Measurements from ENCODE around the gene TNFRSF1A.

GRCh38 chr12:6321905-6322304 lies 20.0 kb downstream of the TNFRSF1A start:
- TF ChIP-seq POLR2A (IDR thresholded peaks at IDR 0.05; ENCODE audit: low read length) = no peak
- TF ChIP-seq GATA1 (IDR thresholded peaks at IDR 0.05; ENCODE audit: low read depth, low read length) = no peak

Measured in erythroblast (primary cell).